Measurements from ENCODE around the gene BARHL1.
A peak's percentile ranks its signal among the peaks of the same experiment; 100 is the strongest.

BARHL1 gene

DNA sequence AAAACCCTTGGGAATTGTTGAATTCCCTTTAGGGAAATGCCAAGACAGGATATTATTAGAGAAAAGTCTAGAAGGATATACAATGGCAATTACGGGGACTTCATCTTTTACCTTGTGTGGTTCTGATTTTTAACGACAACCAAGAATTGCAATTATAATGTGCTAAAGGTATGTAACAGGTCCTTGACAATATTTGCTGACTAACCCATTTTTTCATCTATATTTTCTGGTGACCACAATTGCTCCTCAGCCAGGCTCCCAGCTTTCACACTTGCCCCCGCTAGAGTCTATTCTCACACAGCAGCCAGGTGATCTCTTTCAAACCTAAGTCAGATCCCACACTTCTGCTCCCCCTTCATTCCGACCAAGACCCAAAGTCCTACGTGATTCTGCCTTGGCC is 34.3 kb downstream of the BARHL1 start:
- Histone ChIP-seq H3K4me3 (ENCODE audit: extremely low read depth, insufficient read depth, low read length, poor library complexity, severe bottlenecking) (no peak overlapping the region), H3K9me3 (ENCODE audit: control insufficient read depth, low read length) (no peaks in the 10 kb centered on the region), H3K27ac (ENCODE audit: low read depth, low read length, severe bottlenecking) (no peak overlapping the region), H3K4me1 (ENCODE audit: control insufficient read depth, insufficient read depth, low read length, poor library complexity, severe bottlenecking) (no peaks in the 10 kb centered on the region), H3K36me3 (ENCODE audit: control insufficient read depth, insufficient read depth, low read length) (peaks cover 88% of the 10 kb centered on the region)
- 95 to 100% methylated on average over 4 of the region's 5 CpGs for WGBS, 2 experiments (ENCODE audit: insufficient coverage in 2 of 2)

DNA sequence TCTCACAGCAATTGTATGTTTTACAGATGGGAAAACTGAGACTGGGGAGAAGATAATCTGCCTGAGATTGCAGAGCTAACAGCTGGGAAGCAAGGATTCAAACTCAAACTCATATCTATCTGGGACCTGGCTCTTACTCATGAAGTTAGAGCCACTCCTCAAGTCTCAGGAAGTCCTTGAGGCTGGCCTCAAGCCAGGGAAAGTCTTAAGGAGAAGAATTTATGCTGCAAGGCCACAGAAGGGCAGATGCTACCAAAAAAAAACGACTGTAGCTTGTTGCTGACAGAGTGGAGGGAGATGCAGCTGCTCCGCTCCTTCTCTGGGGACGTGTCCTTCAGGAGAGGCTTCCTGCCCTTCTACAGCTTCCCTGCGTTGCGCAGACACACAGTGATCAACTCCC is 39.8 kb downstream of the BARHL1 start:
- H3K4me3 ChIP-seq (ENCODE audit: extremely low read depth, insufficient read depth, low read length, poor library complexity, severe bottlenecking) = no peak overlapping the region
- no peaks in the 10 kb centered on the region for H3K4me1 ChIP-seq (ENCODE audit: control insufficient read depth, insufficient read depth, low read length, poor library complexity, severe bottlenecking)
- 79 to 94% methylated on average over 5 of the region's 5 CpGs for WGBS, 2 experiments (ENCODE audit: insufficient coverage in 2 of 2)
- no peak overlapping the region for H3K27ac ChIP-seq (ENCODE audit: low read depth, low read length, severe bottlenecking)
- H3K9me3 ChIP-seq (ENCODE audit: control insufficient read depth, low read length) = no peaks in the 10 kb centered on the region
- H3K36me3 ChIP-seq (ENCODE audit: control insufficient read depth, insufficient read depth, low read length) = peaks cover 85% of the 10 kb centered on the region

DNA sequence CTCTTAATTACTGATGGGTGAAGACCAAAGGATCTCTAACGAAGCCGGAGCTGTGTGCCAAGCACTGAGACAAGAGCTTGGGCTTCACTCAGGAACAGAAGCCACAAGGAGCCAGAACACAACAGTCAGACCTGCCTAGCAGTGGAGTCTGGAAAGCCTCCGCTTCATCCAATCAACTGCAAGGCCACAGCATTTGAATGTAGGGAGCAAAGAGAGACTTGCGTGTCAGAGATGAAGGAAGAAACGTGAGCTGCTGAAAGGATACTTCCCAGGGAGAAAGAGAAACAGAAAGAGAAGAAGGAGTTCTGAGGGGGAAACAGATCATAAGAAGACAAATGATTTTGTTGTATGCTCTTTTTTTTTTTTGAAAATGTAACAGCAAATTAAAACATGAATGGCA is 43.9 kb downstream of the BARHL1 start:
- Histone ChIP-seq H3K4me3 (ENCODE audit: extremely low read depth, insufficient read depth, low read length, poor library complexity, severe bottlenecking) (no peak overlapping the region), H3K4me1 (ENCODE audit: control insufficient read depth, insufficient read depth, low read length, poor library complexity, severe bottlenecking) (peaks cover 1% of the 10 kb centered on the region), H3K36me3 (ENCODE audit: control insufficient read depth, insufficient read depth, low read length) (peaks cover 88% of the 10 kb centered on the region), H3K9me3 (ENCODE audit: control insufficient read depth, low read length) (no peaks in the 10 kb centered on the region), H3K27ac (ENCODE audit: low read depth, low read length, severe bottlenecking) (no peak overlapping the region)
- 86 to 96% methylated on average over 3 to 5 of the region's 5 CpGs for WGBS, 2 experiments (ENCODE audit: insufficient coverage in 2 of 2)

DNA sequence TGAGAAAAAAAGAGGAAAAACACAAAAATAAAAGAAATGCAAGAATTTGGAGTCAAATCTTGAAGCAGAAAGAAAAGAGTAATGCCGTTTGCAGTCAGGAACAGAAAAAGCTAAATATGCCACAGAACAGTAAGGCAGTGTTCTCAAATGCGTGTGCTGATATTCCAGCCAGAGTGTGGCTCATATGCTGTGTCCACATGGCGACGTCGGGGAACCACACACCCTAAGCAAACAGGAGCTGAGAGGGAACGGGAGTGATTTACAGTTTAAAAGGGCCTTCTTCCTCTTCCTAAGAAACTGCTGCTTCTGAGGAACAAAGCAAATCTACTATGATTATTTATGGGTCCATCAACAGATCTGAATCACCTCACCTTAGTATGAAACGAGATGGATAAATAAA is 44.7 kb downstream of the BARHL1 start:
- WGBS, 2 experiments (ENCODE audit: insufficient coverage in 2 of 2) = 93 to 96% methylated on average over 2 to 5 of the region's 7 CpGs

DNA sequence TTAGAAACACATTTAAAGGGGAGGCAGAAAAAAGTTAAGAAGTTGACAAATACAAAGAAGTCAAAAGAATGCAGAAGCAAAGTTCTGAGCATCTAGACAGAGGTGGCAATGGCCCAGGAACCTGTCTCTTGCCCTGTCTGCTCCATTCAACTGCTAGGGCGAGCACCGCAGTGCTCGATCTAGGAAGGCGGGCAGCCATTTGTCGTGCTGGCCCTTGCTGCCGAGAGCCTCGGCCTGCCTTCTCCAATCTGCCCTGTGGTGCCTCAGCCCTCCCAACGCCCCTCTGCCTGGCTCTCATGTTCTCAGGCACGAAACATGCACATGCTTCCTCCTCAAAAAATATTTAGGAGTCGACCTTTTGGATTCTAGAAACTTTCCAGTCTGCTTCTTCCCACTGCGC is 45.2 kb downstream of the BARHL1 start:
- no peak overlapping the region for H3K4me3 ChIP-seq (ENCODE audit: extremely low read depth, insufficient read depth, low read length, poor library complexity, severe bottlenecking)
- H3K36me3 ChIP-seq (ENCODE audit: control insufficient read depth, insufficient read depth, low read length) = peaks cover 87% of the 10 kb centered on the region
- no peak overlapping the region for H3K27ac ChIP-seq (ENCODE audit: low read depth, low read length, severe bottlenecking)
- no peaks in the 10 kb centered on the region for H3K9me3 ChIP-seq (ENCODE audit: control insufficient read depth, low read length)
- H3K4me1 ChIP-seq (ENCODE audit: control insufficient read depth, insufficient read depth, low read length, poor library complexity, severe bottlenecking) = peaks cover 10% of the 10 kb centered on the region
- 91 to 95% methylated on average over 9 of the region's 11 CpGs for WGBS, 2 experiments (ENCODE audit: insufficient coverage in 2 of 2)

More for the DNA sequence above, 44.7 kb downstream of the BARHL1 start:
- Histone ChIP-seq H3K36me3 (ENCODE audit: control insufficient read depth, insufficient read depth, low read length) (peaks cover 90% of the 10 kb centered on the region), H3K27ac (ENCODE audit: low read depth, low read length, severe bottlenecking) (no peak overlapping the region), H3K9me3 (ENCODE audit: control insufficient read depth, low read length) (no peaks in the 10 kb centered on the region), H3K4me3 (ENCODE audit: extremely low read depth, insufficient read depth, low read length, poor library complexity, severe bottlenecking) (no peak overlapping the region), H3K4me1 (ENCODE audit: control insufficient read depth, insufficient read depth, low read length, poor library complexity, severe bottlenecking) (peaks cover 9% of the 10 kb centered on the region)

DNA sequence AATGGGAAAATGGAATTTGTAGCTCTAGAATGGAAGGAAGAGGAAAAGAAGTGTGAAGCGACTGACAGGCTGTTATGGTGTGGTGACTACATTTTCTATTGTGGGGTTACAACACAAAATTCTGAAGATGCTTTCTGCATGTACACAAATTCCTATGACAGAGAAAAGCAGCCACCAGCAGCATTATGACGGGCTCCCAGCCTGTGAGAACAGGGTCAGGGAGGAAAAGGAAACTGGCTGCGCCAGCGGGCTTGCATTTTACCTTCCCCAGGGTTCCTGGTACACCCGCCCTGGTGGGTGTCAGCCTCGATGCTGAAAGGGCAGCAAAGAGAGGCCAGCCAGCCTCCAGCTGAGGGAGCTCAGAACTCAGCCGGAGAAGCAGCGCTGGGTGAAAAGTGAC is 46.3 kb downstream of the BARHL1 start:
- H3K9me3 ChIP-seq (ENCODE audit: control insufficient read depth, low read length) = no peaks in the 10 kb centered on the region
- peaks cover 82% of the 10 kb centered on the region for H3K36me3 ChIP-seq (ENCODE audit: control insufficient read depth, insufficient read depth, low read length)
- H3K27ac ChIP-seq (ENCODE audit: low read depth, low read length, severe bottlenecking) = no peak overlapping the region
- peaks cover 10% of the 10 kb centered on the region for H3K4me1 ChIP-seq (ENCODE audit: control insufficient read depth, insufficient read depth, low read length, poor library complexity, severe bottlenecking)
- 86 to 98% methylated on average over 3 to 7 of the region's 8 CpGs for WGBS, 2 experiments (ENCODE audit: insufficient coverage in 2 of 2)
- H3K4me3 ChIP-seq (ENCODE audit: extremely low read depth, insufficient read depth, low read length, poor library complexity, severe bottlenecking) = no peak overlapping the region

DNA sequence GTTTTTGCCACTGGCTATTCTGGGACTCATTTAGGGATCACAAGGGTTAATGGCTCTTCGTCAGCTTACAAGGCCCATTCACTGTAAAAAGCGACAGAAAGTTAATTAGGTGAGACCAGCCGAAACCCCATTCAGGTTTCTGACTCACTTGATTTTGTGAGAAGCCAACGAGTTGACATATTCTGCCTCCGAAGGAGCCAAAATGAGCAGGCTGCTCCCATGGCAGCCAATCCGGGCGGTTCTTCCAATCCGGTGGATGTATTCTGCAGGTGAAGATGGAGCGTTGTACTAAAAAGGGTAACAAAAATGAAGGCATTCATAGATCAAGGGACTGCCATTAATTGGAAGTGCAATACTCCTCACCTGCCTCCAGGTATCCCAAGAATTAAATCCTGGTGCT is 47.7 kb downstream of the BARHL1 start:
- Histone ChIP-seq H3K4me3 (ENCODE audit: extremely low read depth, insufficient read depth, low read length, poor library complexity, severe bottlenecking) (no peak overlapping the region), H3K27ac (ENCODE audit: low read depth, low read length, severe bottlenecking) (no peak overlapping the region), H3K9me3 (ENCODE audit: control insufficient read depth, low read length) (no peaks in the 10 kb centered on the region), H3K36me3 (ENCODE audit: control insufficient read depth, insufficient read depth, low read length) (peaks cover 86% of the 10 kb centered on the region), H3K4me1 (ENCODE audit: control insufficient read depth, insufficient read depth, low read length, poor library complexity, severe bottlenecking) (peaks cover 10% of the 10 kb centered on the region)
- WGBS, 2 experiments (ENCODE audit: insufficient coverage in 2 of 2) = 94 to 97% methylated on average over 9 of the region's 9 CpGs

DNA sequence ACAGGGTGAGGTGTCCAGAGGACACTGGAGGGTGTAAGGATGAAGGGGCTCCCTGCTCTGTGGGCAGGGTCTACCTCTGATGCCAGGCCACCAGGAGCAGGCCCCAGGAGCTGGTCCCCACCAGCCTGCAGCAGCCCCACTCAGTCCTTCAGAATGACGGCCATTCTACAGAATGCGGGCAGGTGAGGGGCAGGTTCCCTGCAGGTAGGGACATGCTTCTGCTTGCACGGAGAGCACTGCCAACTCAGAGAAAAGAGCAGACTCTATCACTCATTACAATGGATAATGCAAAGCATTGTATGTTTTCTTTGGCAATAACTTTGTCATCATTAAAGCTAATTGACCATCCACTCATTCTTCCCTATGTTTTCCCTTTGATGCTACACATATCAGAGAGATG is 48.4 kb downstream of the BARHL1 start:
- Histone ChIP-seq H3K36me3 (ENCODE audit: control insufficient read depth, insufficient read depth, low read length) (peaks cover 84% of the 10 kb centered on the region), H3K4me1 (ENCODE audit: control insufficient read depth, insufficient read depth, low read length, poor library complexity, severe bottlenecking) (peaks cover 10% of the 10 kb centered on the region), H3K27ac (ENCODE audit: low read depth, low read length, severe bottlenecking) (no peak overlapping the region), H3K4me3 (ENCODE audit: extremely low read depth, insufficient read depth, low read length, poor library complexity, severe bottlenecking) (no peak overlapping the region), H3K9me3 (ENCODE audit: control insufficient read depth, low read length) (no peaks in the 10 kb centered on the region)
- WGBS, 2 experiments (ENCODE audit: insufficient coverage in 2 of 2) = 92 to 100% methylated on average over 2 of the region's 3 CpGs

DNA sequence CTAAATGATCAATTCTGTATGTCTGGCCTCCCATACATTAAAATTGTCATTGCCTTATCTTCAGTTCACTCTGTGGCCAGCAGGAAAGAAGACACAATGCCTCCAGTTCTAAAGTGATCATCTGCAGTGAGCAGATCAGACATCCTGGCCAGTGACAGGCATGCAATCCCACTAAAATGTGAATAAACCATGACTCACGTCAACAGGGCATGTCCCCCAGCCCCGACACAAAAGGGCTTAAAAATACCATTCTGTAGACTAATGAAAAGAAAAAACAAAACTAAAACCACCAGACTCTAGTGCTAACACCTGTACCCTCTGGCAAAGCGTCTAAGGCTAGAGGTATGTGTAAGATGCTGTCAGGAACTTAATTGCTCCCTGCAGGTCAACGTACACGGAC is 48.9 kb downstream of the BARHL1 start:
- H3K4me3 ChIP-seq (ENCODE audit: extremely low read depth, insufficient read depth, low read length, poor library complexity, severe bottlenecking) = no peak overlapping the region
- H3K27ac ChIP-seq (ENCODE audit: low read depth, low read length, severe bottlenecking) = peak overlapping the region; percentile 36
- 94% methylated on average over 2 to 5 of the region's 5 CpGs for WGBS, 2 experiments (ENCODE audit: insufficient coverage in 2 of 2)
- peaks cover 84% of the 10 kb centered on the region for H3K36me3 ChIP-seq (ENCODE audit: control insufficient read depth, insufficient read depth, low read length)
- H3K9me3 ChIP-seq (ENCODE audit: control insufficient read depth, low read length) = no peaks in the 10 kb centered on the region
- H3K4me1 ChIP-seq (ENCODE audit: control insufficient read depth, insufficient read depth, low read length, poor library complexity, severe bottlenecking) = peaks cover 10% of the 10 kb centered on the region

DNA sequence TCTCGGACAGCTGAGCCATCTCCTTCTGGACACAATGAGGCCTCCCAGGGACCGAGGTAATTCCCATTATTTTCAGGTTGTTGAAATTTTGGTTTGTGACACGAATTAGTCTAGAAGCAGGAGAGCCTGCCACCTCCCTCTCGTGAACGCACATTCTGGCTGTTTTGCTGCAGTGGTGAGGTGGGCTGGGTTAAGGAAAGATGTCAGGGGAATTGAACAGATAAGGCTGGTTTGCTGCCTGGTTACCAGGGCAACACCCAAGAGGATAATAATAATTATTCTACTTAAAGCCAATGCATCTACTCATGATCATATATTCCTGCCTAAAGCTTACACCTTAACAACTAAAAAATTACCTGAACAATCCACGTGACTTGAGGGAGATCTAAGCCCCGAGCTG is 49.3 kb downstream of the BARHL1 start:
- H3K36me3 ChIP-seq (ENCODE audit: control insufficient read depth, insufficient read depth, low read length) = peaks cover 84% of the 10 kb centered on the region
- H3K4me3 ChIP-seq (ENCODE audit: extremely low read depth, insufficient read depth, low read length, poor library complexity, severe bottlenecking) = no peak overlapping the region
- H3K27ac ChIP-seq (ENCODE audit: low read depth, low read length, severe bottlenecking) = peak overlapping the region; percentile 36

DNA sequence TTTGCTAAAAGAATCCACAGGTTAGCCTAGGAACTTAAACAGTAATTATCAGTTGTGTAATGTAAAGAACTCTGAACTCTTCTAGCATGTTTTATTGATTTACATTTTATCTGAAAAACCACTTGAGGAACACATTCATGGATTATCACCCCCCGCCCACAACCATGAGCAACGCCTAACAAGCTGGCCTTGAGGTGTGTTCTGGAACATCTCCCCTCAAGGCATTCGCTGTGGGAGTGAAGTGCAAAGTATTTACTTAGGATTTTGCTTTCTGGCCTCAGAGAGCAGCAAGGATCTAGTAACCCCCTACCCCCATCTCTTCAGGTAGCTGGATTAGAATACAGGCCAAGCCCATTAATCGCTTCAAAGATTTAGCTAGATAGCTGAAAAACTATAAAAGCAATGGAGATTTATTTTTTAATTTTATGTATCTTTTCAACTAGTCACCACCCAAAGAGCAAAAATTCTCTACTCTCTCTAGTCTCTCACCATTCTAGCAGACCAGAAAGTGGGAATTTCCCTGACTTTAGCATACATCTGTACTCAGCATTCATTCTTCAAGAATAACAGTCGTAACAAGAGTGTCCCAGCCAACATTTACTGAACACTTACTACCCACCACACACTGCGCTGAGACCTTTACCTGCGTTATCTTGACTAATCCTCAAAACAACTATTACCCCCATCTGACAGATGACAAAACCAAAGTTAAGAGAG is 50.2 kb downstream of the BARHL1 start:
- H3K27ac ChIP-seq (ENCODE audit: low read depth, low read length, severe bottlenecking) = no peak overlapping the region
- H3K4me1 ChIP-seq (ENCODE audit: control insufficient read depth, insufficient read depth, low read length, poor library complexity, severe bottlenecking) = peaks cover 10% of the 10 kb centered on the region
- WGBS, 2 experiments (ENCODE audit: insufficient coverage in 2 of 2) = 92 to 100% methylated on average over 3 of the region's 7 CpGs
- H3K9me3 ChIP-seq (ENCODE audit: control insufficient read depth, low read length) = no peaks in the 10 kb centered on the region
- peaks cover 84% of the 10 kb centered on the region for H3K36me3 ChIP-seq (ENCODE audit: control insufficient read depth, insufficient read depth, low read length)
- no peak overlapping the region for H3K4me3 ChIP-seq (ENCODE audit: extremely low read depth, insufficient read depth, low read length, poor library complexity, severe bottlenecking)

More for the DNA sequence above, 49.3 kb downstream of the BARHL1 start:
- Histone ChIP-seq H3K9me3 (ENCODE audit: control insufficient read depth, low read length) (no peaks in the 10 kb centered on the region), H3K4me1 (ENCODE audit: control insufficient read depth, insufficient read depth, low read length, poor library complexity, severe bottlenecking) (peaks cover 10% of the 10 kb centered on the region)
- WGBS, 2 experiments (ENCODE audit: insufficient coverage in 2 of 2) = 94 to 100% methylated on average over 5 to 6 of the region's 7 CpGs

Data from mesodermal cell (in vitro differentiated cells).